22Rv1 (cell line): ENCODE data around the gene PPP1R1A.

ENCODE experiments used
- H3K27ac ChIP-seq: fragments of 450-650 bp; 2 replicates; pipeline ENCODE4 v1.5.1; 2017
- ZFX ChIP-seq: fragments of 450-650 bp; IDR thresholded peaks from 2 replicates; pipeline ENCODE4 v1.6.1; 2017; ENCODE audit warnings: antibody characterized with exemption, borderline replicate concordance
- TF ChIP-seq, protein P1 (sequence below): fragments of 450-650 bp; IDR thresholded peaks from 2 replicates; pipeline ENCODE4 v1.5.1; 2017; ENCODE audit warnings: mild to moderate bottlenecking

Gene PPP1R1A

GRCh38 chr12:54571193-54572188, 17.0 kb downstream of the PPP1R1A start:
- TF ChIP-seq ZFX = no peak
- TF ChIP-seq, protein P1, sequence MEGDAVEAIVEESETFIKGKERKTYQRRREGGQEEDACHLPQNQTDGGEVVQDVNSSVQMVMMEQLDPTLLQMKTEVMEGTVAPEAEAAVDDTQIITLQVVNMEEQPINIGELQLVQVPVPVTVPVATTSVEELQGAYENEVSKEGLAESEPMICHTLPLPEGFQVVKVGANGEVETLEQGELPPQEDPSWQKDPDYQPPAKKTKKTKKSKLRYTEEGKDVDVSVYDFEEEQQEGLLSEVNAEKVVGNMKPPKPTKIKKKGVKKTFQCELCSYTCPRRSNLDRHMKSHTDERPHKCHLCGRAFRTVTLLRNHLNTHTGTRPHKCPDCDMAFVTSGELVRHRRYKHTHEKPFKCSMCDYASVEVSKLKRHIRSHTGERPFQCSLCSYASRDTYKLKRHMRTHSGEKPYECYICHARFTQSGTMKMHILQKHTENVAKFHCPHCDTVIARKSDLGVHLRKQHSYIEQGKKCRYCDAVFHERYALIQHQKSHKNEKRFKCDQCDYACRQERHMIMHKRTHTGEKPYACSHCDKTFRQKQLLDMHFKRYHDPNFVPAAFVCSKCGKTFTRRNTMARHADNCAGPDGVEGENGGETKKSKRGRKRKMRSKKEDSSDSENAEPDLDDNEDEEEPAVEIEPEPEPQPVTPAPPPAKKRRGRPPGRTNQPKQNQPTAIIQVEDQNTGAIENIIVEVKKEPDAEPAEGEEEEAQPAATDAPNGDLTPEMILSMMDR = peak; percentile 6; the same call in 1 of the 2 replicates
- H3K27ac ChIP-seq = no peak overlapping the region

DNA sequence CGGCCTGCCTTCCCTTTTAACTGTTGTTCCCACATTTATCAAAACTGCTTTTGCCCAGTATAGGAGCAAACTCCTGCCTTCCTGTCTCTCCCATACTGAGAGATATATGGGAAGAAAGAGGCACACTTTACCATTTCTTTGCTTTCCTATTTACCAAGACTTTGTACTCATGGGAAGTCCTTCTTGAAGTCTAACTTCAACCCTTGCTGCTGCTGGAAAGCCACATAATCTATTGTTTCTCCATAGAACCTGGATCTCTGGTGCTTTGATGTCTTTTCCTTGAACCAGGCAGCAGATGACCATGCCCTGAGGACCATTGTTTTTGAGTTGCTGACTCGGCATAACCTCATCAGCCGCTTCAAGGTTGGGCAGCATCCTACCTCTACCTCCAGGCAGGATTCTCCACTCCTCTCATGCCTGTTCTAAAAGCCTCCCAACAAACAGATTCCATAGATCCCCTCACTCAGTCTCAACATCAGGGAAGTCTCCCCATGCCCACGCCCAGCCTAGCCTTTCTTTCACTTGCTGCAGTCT, 18.4 kb downstream of the PPP1R1A start:
- TF ChIP-seq ZFX = no peak
- TF ChIP-seq, protein P1 = no peak
- H3K27ac ChIP-seq = no peak overlapping the region

GRCh38 chr12:54569072-54569471, 19.4 kb downstream of the PPP1R1A start:
- no peak overlapping the region for H3K27ac ChIP-seq
- no peak for TF ChIP-seq ZFX
- TF ChIP-seq, protein P1 = no peak

GRCh38 chr12:54566792-54567191, 21.7 kb downstream of the PPP1R1A start:
- no peak for TF ChIP-seq ZFX
- TF ChIP-seq, protein P1 = no peak
- no peak overlapping the region for H3K27ac ChIP-seq

DNA sequence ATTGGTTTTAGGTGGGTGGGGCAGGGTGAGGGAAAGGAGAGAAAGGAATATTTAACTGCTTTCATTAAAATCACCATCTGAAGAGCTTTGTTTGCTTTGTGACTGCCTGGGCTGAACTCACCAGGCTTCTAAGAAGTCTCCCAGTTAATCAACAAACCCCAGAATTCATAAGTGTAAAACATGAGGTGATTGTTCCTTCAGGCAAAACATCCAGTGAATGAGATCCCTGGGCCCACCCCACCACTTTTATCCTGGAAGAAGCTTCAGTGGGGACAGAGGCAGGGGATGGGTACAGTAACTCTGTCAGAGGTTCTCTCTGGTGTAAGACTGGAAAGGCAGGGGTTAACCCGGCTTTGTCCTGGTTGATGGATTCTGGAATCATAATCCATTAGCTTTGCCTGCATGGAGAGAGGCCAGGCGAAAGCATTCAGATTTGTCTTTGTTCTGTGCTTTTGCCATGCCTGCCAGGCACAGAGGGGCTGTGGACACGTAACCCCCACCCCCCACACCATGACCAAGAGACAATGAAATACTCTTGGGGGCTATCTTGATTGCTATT, 22.4 kb downstream of the PPP1R1A start:
- H3K27ac ChIP-seq = no peak overlapping the region
- no peak for TF ChIP-seq ZFX
- TF ChIP-seq, protein P1 = no peak

DNA sequence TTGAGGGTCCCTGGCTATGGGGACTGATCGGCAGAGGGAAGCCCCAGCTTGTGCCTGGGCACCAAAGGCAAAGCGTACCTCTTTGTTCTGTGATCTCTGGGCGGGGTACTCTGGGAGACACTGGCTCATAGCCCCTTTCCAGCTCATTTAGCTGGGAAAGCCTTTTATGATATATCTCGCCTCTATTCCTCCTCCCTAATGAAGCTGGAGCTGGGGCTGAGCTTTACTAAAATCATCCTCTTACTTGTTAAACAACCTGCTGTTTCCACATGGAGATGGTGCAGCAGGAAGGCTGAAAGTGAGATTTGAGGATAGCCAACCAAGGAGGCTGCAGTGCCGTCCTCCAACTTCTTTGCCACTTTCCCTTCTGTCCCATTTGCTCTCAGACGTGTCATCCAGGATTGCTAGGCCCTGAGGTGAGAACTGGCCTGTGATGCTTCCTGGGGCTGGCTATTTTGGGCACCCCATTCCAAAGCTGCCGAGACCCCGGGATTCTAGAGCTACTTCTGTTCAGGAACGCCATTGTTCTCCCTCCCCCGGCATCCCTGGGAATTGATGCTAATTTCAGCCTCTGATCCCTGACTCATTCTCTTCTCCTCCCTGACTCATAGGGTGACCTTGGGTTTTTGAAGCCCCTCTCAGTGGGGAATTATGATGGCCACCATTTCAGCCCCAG, 23.0 kb downstream of the PPP1R1A start:
- no peak overlapping the region for H3K27ac ChIP-seq
- TF ChIP-seq, protein P1 = no peak
- TF ChIP-seq ZFX = no peak
